ENCODE measurements around the gene RNF8.

DNA sequence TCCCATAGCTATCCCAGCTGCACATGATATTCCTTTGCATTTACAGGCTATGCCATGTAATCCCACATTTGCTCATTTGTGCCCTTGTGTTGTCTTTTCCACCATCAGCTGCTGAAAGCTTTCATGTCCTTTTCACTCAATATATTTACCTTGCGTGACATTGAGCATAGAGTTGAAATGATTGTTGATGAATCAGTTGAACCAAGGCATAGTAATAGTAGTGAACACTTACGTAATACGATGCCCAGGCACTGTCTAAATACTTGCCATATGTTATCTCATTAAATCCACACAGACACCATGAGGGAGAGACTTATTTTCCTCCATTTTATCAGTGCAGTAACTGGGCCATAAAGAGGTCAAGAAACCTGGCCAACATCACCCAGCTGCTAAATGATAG lies 13.1 kb downstream of the RNF8 start:
- TF ChIP-seq SP1 (IDR thresholded peaks at IDR 0.05; ENCODE audit: low read depth, low read length) (no peak), RAD21 (IDR thresholded peaks at IDR 0.05; ENCODE audit: insufficient read depth, low read depth, low read length) (no peak), POLR2A (IDR thresholded peaks at IDR 0.05; ENCODE audit: low read depth, low read length) (no peak), EP300 (IDR thresholded peaks at IDR 0.05; ENCODE audit: borderline replicate concordance in 1 of 2, control insufficient read depth in 1 of 2, low read depth in 2 of 2, low read length in 2 of 2) (no peak), SMAD1 (IDR thresholded peaks at IDR 0.05; ENCODE audit: low read depth, partially characterized antibody) (no peak), BACH1 (IDR thresholded peaks at IDR 0.05; ENCODE audit: borderline replicate concordance) (no peak), YY1 (IDR thresholded peaks at IDR 0.05; ENCODE audit: low read depth, low read length) (no peak), CBFB (IDR thresholded peaks at IDR 0.05; ENCODE audit: low read depth) (no peak), HDGF (IDR thresholded peaks at IDR 0.05) (no peak), CEBPB (IDR thresholded peaks at IDR 0.05; ENCODE audit: borderline replicate concordance in 1 of 2, low read depth in 2 of 2, low read length in 2 of 2) (no peak)
- TF ChIP-seq, protein P1, sequence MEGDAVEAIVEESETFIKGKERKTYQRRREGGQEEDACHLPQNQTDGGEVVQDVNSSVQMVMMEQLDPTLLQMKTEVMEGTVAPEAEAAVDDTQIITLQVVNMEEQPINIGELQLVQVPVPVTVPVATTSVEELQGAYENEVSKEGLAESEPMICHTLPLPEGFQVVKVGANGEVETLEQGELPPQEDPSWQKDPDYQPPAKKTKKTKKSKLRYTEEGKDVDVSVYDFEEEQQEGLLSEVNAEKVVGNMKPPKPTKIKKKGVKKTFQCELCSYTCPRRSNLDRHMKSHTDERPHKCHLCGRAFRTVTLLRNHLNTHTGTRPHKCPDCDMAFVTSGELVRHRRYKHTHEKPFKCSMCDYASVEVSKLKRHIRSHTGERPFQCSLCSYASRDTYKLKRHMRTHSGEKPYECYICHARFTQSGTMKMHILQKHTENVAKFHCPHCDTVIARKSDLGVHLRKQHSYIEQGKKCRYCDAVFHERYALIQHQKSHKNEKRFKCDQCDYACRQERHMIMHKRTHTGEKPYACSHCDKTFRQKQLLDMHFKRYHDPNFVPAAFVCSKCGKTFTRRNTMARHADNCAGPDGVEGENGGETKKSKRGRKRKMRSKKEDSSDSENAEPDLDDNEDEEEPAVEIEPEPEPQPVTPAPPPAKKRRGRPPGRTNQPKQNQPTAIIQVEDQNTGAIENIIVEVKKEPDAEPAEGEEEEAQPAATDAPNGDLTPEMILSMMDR (IDR thresholded peaks at IDR 0.05 in 2 of 3, conservative IDR thresholded peaks at IDR 0.05 in 1 of 3; ENCODE audit: control insufficient read depth in 2 of 3, extremely low read depth in 1 of 3, insufficient read depth in 1 of 3, low read depth in 3 of 3, low read length in 3 of 3) = no peak
- TF ChIP-seq, protein P2, sequence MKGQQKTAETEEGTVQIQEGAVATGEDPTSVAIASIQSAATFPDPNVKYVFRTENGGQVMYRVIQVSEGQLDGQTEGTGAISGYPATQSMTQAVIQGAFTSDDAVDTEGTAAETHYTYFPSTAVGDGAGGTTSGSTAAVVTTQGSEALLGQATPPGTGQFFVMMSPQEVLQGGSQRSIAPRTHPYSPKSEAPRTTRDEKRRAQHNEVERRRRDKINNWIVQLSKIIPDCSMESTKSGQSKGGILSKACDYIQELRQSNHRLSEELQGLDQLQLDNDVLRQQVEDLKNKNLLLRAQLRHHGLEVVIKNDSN (IDR thresholded peaks at IDR 0.05; ENCODE audit: borderline replicate concordance, extremely low read length, insufficient read depth, low read depth, low read length) = no peak

Data from GM12878 (cell line).